Neural cell (in vitro differentiated cells): ENCODE data around the gene ABT1.

Source experiments
- EP300 ChIP-seq: fragments of 450-650 bp; conservative IDR thresholded peaks from 2 replicates; pipeline ENCODE4 v1.6.1; 2014; ENCODE audit warnings: antibody characterized with exemption, mild to moderate bottlenecking, moderate library complexity; ENCODE audit not compliant: poor library complexity, severe bottlenecking
- EZH2 ChIP-seq: fragments of 200-600, 300-800 bp; shearing (Covaris generic), sonication (generic); IDR thresholded peaks from 2 replicates; pipeline ENCODE4 v1.6.1; 2014; ENCODE audit warnings: antibody characterized with exemption, low read length, borderline replicate concordance, mild to moderate bottlenecking; ENCODE audit not compliant: insufficient read depth, poor library complexity, severe bottlenecking
- MXI1 ChIP-seq: fragments of 450-650 bp; conservative IDR thresholded peaks from 2 replicates; pipeline ENCODE4 v1.6.1; 2014; ENCODE audit warnings: antibody characterized with exemption, mild to moderate bottlenecking; ENCODE audit not compliant: poor library complexity, severe bottlenecking
- POLR2AphosphoS5 ChIP-seq: IDR thresholded peaks from 2 replicates; pipeline ENCODE4 v1.6.1; 2012
- RAD21 ChIP-seq: fragments of 450-650 bp; conservative IDR thresholded peaks from 2 replicates; pipeline ENCODE4 v1.6.1; 2014; ENCODE audit warnings: antibody characterized with exemption, mild to moderate bottlenecking, moderate library complexity
- SMC3 ChIP-seq: fragments of 450-650 bp; conservative IDR thresholded peaks from 2 replicates; pipeline ENCODE4 v1.6.1; 2014; ENCODE audit warnings: antibody characterized with exemption, mild to moderate bottlenecking, moderate library complexity; ENCODE audit not compliant: poor library complexity
- TAF1 ChIP-seq: IDR thresholded peaks from 2 replicates; pipeline ENCODE4 v1.6.1; 2012; ENCODE audit warnings: low read depth
- TF ChIP-seq, protein P1 (sequence below): fragments of 450-650 bp; IDR thresholded peaks from 2 replicates; pipeline ENCODE4 v1.5.1; 2014; ENCODE audit warnings: antibody characterized with exemption, mild to moderate bottlenecking, moderate library complexity; ENCODE audit not compliant: poor library complexity, severe bottlenecking
- TF ChIP-seq, protein P2 (sequence below): IDR thresholded peaks from 2 replicates; pipeline ENCODE4 v1.6.1; 2012; ENCODE audit warnings: borderline replicate concordance

DNA sequence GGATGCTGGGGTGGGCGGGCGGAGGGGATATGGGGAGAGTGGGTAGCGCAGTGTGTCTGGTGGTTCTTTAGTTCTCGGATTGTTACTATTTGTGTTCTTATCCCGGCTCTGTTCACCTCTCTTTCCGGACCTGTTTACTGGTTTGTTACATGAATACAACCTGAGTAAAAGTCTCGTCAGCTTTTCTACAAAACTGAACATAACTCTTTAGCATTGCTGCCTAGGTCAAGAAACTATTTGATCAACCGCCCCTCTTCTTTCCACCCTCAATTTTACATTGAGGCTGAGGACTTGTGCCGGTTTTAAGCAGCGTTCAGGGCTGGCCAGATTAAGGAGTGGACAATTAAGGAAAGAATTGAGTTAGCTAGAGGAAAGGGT lies 625 bp downstream of the ABT1 start:
- TF ChIP-seq EP300: no peak
- TF ChIP-seq RAD21: no peak
- TF ChIP-seq, protein P1, sequence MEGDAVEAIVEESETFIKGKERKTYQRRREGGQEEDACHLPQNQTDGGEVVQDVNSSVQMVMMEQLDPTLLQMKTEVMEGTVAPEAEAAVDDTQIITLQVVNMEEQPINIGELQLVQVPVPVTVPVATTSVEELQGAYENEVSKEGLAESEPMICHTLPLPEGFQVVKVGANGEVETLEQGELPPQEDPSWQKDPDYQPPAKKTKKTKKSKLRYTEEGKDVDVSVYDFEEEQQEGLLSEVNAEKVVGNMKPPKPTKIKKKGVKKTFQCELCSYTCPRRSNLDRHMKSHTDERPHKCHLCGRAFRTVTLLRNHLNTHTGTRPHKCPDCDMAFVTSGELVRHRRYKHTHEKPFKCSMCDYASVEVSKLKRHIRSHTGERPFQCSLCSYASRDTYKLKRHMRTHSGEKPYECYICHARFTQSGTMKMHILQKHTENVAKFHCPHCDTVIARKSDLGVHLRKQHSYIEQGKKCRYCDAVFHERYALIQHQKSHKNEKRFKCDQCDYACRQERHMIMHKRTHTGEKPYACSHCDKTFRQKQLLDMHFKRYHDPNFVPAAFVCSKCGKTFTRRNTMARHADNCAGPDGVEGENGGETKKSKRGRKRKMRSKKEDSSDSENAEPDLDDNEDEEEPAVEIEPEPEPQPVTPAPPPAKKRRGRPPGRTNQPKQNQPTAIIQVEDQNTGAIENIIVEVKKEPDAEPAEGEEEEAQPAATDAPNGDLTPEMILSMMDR: no peak
- no peak for TF ChIP-seq SMC3
- TF ChIP-seq MXI1: no peak
- TF ChIP-seq POLR2AphosphoS5: no peak
- TF ChIP-seq EZH2: no peak
- TF ChIP-seq, protein P2, sequence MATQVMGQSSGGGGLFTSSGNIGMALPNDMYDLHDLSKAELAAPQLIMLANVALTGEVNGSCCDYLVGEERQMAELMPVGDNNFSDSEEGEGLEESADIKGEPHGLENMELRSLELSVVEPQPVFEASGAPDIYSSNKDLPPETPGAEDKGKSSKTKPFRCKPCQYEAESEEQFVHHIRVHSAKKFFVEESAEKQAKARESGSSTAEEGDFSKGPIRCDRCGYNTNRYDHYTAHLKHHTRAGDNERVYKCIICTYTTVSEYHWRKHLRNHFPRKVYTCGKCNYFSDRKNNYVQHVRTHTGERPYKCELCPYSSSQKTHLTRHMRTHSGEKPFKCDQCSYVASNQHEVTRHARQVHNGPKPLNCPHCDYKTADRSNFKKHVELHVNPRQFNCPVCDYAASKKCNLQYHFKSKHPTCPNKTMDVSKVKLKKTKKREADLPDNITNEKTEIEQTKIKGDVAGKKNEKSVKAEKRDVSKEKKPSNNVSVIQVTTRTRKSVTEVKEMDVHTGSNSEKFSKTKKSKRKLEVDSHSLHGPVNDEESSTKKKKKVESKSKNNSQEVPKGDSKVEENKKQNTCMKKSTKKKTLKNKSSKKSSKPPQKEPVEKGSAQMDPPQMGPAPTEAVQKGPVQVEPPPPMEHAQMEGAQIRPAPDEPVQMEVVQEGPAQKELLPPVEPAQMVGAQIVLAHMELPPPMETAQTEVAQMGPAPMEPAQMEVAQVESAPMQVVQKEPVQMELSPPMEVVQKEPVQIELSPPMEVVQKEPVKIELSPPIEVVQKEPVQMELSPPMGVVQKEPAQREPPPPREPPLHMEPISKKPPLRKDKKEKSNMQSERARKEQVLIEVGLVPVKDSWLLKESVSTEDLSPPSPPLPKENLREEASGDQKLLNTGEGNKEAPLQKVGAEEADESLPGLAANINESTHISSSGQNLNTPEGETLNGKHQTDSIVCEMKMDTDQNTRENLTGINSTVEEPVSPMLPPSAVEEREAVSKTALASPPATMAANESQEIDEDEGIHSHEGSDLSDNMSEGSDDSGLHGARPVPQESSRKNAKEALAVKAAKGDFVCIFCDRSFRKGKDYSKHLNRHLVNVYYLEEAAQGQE: no peak
- TF ChIP-seq TAF1: no peak
